GM12873 (cell line): ENCODE measurements around the gene PARVA.
A peak's percentile ranks its signal among the peaks of the same experiment; 100 is the strongest.

Source experiments
- CTCF ChIP-seq: IDR thresholded peaks from 2 replicates; pipeline ENCODE4 v1.5.1; 2012; ENCODE audit warnings: low read depth, mild to moderate bottlenecking, moderate library complexity, low read length, control low read depth; ENCODE audit not compliant: insufficient read depth; ENCODE audit errors: missing control alignments

Gene PARVA

GRCh38 chr11:12565406-12565805 is 188.0 kb downstream of the PARVA start:
- TF ChIP-seq CTCF = no peak

GRCh38 chr11:12567746-12568460 is 190.5 kb downstream of the PARVA start:
- TF ChIP-seq CTCF = no peak

- TF ChIP-seq CTCF = no peak
These were observed 192.4 kb downstream of the PARVA start for GRCh38 chr11:12569499-12570425.

GRCh38 chr11:12573707-12574485 is 196.5 kb downstream of the PARVA start:
- TF ChIP-seq CTCF = no peak

- TF ChIP-seq CTCF = peak; percentile 8
These were observed 200.6 kb downstream of the PARVA start for GRCh38 chr11:12577725-12578644.

- no peak for TF ChIP-seq CTCF
These were observed 204.0 kb downstream of the PARVA start for GRCh38 chr11:12581416-12581815.
